Urothelium cell line (cell line): ENCODE data around the gene CASS4.
A peak's percentile ranks its signal among the peaks of the same experiment; 100 is the strongest.

Experiments used
- DNase-seq: peaks from one replicate; pipeline ENCODE4 v3.0.0; 2011; ENCODE audit warnings: low spot score, mixed read lengths
- FAIRE-seq: peaks from 2 replicates; lab custom pipeline; 2011; peaks lifted over from hg19 to GRCh38; lab: Jason Lieb, UNC

CASS4 gene

DNA sequence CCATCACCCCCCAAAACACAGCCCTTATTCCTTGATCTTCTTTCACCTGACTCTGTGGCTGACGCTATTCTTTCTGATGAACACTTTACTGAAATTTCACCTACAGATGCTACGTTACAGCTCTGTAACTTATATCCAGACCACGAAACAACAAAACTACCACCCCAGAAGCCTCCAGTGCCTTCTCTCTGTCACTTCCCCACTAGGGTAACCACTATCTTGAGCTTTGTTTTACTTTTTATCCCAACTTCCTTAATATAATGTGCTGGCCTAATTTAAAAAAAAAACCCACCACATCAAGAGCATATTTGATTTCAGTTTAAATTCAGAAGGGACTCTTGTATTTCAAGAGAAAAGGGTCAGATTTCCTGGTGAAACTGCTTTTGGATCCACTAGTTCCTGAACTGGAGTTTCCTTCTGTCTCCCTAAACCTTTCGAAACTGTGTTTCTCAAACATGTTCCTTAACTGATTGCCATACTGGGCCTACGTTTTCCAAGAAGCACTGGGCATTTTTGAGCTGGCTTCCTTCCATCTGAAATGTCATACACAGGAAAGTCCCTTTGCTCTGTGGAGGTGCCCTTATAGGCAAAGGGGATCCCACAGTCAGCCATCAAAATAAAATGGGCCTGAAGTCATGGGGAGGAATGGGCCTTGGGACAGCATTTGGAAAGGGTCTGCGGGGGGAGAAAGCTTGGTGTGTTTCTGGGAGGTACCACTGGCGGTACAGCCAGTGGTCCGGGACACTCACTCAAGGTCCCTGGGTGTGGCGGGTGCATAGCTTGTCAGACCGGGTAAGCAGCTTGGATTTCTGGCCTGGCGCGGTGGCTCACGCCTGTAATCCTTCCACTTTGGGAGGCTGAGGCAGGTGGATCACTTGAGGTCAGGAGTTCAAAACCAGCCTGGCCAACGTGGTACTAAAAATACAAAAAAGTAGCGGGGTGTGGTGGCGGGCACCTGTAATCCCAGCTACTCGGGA is 30.6 kb downstream of the CASS4 start:
- no peak for DNase-seq
- FAIRE-seq = no peak

DNA sequence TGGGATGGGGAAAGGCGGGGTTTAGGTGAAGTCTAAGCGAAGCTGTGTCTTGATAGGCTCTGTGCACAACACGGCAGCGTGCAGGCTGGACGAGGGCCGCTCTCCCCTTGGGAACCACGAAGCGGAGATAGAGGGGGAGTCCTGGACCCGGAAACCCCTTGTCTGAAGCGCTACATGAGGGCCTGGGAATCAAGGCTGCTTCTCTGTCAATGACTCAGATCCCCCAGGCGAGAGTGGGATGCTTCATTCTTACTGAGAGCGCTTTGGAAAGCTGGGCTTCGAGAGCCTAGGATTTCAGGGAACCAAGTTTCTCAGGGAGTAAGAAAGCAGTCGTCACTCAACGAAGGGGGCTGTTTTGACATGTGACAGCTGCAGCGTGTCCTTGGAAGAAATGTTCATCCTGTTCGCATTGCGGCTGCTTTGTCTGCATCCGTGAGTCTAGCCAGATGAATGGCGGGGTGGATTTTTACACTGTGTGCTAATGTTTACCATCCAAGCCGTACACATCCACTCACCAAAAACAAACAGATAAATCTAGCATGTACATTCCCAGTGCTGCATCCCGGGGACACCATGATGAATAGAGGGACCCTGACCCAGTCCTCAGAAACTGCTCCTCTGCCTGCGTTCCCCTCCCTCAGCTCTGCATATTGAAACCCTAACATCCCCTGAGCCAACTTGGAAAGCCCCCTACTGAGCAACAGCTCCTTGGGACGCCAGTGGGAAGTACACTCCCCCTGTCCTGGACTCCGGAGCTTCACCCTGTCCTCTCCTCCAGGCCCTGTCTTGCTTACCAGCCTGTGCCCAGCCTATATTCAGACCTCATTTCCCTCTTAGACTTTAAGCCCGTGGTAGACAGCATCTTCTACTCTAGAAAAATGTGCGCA is 31.8 kb downstream of the CASS4 start:
- DNase-seq (no peak), FAIRE-seq (no peak)

DNA sequence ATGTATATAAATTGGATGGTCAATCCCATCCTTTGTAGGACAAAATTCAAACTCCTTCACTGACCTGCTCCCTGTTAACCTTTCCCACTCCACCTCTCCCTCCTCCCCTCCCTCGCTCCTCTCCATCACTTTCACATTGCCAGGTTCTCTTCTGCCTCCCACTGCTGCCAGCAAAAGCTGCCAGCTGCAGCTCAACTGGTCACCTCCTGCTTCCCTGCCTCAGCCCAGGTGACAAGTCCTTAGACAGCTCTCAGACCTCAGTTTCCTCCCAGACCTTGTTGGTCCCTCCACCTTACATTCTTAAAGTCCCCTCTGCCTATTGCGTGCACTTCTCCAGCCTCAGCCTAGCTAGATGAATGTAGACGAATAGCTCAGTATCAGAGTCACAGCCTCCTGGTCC is 33.1 kb downstream of the CASS4 start:
- DNase-seq = no peak
- no peak for FAIRE-seq

DNA sequence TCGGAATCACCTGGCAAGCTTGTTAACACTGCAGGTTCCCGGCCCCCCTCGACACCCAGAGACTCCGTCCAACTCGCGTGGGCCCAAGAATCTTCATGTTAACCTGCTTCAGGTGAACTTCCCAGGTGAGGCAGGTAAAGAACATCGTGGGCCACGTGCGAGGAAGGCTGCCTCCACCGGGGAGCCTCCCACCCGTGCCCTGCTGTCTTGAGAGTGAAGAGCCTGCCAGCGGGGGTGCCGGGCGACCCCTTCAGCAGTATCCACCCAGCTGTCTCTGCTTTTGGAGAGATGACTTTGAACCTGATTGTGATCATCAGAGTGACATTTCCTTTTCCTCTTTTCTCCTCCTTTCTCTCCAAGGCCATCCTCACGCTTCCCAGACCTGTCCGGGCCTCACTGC is 33.5 kb downstream of the CASS4 start:
- FAIRE-seq = no peak
- DNase-seq = no peak

DNA sequence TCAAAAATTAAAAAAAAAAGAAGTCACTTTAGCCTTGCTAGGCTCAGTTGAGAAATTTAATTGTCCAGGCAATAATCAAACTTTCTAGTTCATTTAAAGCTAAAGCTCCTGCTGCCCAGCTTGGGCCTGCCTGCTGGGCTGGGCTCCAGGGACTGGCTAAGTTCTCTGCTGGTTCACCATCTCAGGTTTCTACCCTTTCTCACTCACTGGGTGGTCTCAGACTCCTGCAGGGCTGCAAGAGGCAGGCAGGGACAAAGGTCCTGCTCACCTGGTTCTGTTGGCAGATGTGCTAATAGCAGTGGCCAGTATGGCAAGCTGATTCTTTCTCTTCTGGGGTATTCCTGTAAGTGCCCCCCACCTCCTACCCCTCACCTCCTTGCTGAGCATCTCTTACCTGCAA is 35.2 kb downstream of the CASS4 start:
- FAIRE-seq = no peak
- no peak for DNase-seq

DNA sequence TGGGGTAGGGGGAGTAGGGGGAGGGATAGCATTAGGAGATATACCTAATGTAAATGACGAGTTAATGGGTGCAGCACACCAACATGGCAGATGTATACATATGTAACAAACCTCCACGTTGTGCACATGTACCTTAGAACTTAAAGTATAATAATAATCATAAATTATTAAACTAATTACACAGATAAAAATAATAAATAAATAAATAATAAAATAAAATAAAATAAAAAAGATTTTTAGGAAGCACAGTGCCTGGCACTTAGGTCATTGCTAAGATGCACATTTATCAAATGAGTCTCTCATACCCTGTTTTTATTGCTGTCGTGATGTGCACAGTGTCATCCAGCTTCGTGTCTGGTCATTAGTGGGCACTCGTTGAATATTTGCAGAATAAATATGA is 37.4 kb downstream of the CASS4 start:
- FAIRE-seq (no peak), DNase-seq (no peak)

DNA sequence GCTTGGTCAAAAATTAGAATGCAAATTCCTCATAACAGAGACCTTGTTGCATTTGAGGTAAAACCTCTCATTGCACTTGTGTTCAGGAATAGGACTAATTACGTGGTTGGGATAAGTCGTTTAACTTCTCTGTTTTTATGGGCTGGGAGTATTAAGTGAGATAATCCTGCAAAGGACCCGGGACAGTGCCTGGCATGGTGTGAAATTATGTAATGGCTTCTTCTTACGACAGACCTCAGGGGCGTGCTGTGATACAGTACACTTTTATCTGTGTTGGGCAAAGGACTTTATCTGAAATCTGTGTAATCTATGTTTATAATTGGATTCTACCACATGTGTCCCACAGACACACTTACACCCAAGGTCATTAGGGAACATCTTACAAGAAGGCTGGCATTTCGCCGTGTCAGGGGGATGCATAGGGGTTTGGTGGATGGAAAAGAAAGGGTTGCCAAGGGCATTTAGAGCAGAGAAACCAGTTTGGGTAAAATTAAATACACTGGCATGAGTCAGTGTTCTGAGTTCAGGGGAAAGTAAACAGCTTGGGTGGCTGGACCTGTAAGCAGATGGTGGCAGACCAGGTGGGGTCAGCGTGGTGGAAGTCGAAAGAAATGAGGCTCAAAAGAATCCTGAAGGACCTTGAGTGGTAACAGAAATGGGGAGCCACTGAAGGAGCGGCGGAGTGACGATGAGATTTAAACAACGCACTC is 39.2 kb downstream of the CASS4 start:
- DNase-seq (no peak), FAIRE-seq (peak; percentile 40)

DNA sequence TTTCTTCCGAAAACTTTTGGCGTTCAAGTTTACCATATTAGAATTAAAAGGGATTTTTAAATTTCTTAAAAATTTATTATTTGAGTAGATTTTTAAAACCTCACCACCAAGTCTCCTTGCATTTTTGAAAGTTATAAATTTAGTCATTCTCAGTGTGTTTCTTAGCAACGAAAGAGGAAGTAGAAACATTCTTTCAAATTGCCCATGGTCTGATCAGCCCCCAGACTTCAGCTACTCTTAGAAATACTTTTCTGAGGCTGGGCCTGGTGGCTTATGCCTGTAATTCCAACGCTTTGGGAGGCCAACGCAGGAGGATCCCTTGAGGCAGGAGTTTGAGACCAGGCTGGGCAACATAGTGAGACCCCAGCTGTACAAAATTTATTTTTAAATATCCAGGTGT is 41.3 kb downstream of the CASS4 start:
- no peak for FAIRE-seq
- DNase-seq = no peak

DNA sequence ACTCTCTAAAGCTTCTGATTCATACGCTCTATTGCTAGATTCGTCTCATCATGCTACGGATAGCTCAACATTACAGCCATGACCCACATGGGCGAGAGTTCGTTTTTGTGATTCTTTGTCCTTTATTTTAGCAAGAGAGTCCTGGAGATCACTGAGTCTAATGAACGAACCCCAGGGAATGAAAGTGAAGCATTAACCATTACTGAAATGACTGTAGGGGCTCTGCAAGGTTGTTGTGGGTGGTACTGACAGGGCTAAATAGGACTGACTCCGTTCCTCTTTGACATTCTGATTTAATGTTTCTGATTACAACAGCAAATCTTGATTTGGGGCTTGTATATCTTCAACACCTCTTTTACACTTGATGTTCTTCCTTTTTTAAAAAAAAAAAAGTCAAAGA is 42.7 kb downstream of the CASS4 start:
- no peak for DNase-seq
- no peak for FAIRE-seq

DNA sequence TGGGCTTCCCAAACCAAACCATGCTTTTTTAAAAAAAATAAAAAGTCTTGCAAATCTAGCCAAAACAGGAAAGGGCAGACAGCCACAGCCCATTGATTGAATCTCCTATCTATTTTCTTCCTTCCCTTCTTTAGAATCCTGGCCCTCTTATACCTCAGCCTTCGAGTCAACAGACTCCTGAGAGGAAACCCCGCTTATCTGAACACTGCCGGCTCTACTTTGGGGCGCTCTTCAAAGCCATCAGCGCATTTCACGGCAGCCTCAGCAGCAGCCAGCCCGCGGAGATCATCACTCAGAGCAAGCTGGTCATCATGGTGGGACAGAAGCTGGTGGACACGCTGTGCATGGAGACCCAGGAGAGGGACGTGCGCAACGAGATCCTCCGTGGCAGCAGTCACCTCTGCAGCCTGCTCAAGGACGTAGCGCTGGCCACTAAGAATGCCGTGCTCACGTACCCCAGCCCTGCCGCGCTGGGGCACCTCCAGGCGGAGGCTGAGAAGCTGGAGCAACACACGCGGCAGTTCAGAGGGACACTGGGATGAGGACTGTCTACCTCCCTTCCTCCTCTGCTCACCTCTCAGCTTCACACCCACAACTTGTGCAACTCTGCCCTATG is 46.3 kb downstream of the CASS4 start:
- DNase-seq (no peak), FAIRE-seq (peak; percentile 61)

DNA sequence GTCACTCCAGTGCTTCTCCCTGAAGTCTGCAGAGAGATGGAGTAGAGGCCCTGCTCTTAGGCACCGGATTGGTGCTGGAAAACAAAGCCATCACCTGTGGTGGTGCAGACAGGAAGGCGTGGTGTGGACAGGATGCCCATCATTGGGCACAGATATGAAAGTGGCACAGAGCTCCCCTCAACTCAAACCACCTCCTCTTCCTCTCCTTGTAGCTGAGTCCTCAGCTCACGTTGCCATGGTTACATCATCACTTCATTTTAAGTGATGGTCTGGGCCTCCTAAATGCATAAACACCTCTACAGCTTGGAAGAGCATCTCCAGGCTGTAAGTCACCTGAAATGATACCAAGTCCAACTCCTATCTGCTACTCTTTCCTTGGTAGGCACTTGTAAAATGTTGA is 48.4 kb downstream of the CASS4 start:
- FAIRE-seq (no peak), DNase-seq (no peak)

DNA sequence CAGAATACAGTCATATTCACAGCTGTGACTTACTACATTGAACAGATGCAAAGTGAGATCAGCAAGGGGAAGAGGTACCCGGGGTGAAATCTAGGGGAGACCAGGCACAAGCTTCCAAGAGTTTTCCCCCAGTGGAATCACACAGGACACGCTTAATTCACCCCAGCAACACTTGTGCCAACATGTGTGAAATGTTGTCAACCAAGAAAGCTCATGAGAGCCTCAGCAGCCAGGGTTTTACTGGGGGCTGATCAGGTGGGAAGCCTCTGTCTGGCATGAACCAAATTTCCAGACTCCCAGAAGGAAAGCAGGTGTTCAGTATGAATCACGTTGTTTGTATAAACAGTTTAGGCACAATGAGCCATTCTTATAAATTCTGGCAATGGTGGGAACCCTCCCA is 49.5 kb downstream of the CASS4 start:
- DNase-seq = no peak

DNA sequence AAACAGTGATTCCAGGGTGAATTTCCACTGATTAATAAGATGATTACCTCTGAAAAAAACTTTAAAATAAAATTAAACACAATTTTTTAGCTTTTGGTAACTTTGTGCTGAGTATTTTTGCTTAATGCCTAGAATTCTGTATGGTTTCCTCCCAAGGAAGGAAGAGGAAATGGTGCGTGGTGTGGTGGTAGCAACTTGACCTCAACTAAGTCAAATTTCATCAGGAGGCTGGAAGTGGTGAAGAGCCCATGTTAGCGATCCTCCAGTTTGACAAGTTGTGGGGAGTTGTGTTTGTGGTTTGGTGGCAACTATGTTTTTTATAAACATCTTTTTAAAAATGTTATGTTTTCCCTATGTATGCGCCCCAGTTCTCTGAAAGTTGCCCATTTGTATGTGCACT is 51.4 kb downstream of the CASS4 start:
- FAIRE-seq (no peak), DNase-seq (no peak)

More for the DNA sequence above, 49.5 kb downstream of the CASS4 start:
- FAIRE-seq = no peak

DNA sequence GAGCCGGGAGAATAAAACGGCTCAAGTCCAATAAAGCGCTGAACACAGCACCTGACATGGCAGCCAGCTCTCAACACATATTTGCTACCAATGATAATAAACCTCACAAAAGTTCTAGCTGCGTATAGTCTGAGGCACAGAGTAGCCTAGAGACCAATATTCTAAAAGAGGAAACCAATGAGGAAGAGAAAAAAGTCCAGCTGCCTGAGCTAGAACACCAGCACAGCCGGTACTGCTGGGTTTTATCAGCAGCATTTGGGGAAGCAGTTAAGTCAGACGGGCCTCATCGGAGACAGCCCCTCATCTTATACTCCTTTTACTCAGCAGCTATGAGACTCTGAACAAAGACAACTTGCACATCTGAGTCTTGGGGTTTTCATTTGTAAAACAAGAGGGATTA is 53.9 kb downstream of the CASS4 start:
- FAIRE-seq (no peak), DNase-seq (no peak)

DNA sequence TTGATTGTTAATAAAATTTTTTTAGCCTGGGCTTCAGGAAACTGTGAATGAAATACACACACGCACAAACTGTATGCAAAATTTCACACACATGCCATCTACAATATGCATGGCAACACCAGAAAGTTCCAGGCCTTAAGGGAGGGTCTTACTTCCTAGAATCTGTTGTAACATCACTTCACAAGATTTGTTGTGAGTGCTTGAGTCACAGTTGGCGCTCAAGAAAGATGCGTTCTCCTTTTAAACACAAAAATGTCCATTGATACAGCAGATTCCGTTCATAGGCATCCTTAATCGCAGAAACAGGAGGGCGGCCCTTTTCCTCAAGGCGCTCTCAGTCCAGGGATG is 55.9 kb downstream of the CASS4 start:
- FAIRE-seq (no peak), DNase-seq (no peak)

DNA sequence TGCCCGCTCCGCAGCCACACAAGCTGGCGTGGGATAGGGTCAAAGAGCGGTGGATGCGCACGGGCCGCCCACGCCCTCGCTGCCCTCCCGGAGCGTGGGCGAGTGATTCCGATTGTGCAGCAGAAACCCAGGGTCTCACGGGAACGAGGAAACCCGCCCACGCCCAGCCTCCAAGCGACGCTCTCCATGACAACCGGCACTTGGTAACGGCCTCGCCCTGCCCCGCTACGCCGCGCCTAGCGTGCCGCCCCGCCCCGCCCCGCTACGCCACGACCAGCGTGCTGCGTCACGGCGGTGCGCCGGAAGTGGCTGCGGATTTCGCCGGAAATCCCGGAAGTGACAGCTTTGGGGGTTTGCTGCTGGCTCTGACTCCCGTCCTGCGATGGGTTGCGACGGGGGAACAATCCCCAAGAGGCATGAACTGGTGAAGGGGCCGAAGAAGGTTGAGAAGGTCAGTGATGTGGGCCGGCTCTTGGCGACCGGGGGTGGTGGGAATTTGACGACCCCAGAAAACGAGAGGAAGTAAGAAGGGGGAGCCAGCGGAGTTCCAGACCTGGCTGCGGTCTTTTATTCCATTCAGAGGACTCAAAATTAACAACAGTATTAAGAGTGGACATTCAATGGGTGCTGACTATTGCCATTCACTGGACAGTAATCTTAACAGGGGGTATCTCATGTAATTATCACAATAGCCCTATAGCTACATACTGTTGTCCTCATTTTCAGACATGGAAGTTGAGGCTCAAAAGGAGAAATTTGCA is 56.4 kb downstream of the CASS4 start, which contains the start of gene RTF2:
TSS of gene RTF2 (plus strand) at position 312 of the 761 bp plus-strand sequence. CDS start at position 383, 71 bp downstream.
- DNase-seq (peak; percentile 99), FAIRE-seq (peak; percentile 97)

DNA sequence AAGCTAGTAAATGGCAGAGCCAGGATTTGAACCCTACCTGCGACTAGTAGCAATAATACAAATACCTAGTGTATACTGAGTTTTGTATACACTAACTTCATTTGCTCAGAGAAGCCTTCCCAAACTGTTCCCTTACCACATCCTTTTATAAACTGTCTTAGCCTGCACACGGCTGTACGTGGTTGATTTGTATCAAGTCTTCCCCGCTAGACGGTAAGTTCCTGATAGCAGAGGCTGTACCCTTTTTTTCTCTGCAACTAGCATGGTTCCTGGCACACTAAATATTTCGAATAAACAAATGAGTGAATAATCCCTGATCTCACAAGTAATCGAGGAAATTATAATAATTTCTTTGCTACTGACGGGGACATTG is 57.0 kb downstream of the CASS4 start:
- FAIRE-seq (no peak), DNase-seq (no peak)

DNA sequence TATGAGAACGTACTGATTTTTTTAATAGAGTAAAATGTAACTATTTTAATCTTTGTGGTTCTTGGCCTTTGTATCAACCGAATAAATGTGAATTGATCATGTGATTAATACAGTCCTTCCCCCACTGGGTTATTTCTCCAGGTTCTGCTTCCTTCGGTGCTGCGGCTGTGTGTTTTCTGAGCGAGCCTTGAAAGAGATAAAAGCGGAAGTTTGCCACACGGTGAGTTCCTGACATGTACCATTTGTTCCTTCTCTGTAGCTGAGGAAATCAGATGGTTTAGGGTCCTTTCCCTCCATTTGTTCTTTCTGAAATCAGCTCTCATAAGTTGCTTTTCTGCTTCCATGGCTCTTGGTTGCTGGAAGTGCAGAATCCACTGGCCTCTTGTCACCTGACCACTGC is 71.9 kb downstream of the CASS4 start:
- no peak for FAIRE-seq

DNA sequence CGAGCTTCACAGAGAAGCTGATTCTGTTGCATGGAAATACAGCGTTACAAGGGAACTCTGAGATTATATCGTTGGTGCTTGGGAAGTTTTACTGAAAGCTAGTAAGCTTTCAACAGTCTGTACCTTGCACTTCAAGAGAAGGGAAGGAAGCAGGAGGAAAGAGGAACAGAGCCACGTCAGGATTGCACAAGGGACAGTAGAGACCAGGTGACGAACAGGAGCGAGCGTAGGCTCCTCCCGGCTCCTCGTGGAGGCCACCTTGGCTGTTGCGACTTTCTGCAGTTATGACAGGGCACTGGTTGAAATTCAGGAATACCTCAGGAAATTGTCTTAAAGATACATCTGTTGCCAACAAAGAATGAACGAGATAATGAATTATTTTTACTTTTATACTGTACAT is 75.2 kb downstream of the CASS4 start:
- FAIRE-seq (no peak), DNase-seq (no peak)

More for the DNA sequence above, 71.9 kb downstream of the CASS4 start:
- DNase-seq = no peak

DNA sequence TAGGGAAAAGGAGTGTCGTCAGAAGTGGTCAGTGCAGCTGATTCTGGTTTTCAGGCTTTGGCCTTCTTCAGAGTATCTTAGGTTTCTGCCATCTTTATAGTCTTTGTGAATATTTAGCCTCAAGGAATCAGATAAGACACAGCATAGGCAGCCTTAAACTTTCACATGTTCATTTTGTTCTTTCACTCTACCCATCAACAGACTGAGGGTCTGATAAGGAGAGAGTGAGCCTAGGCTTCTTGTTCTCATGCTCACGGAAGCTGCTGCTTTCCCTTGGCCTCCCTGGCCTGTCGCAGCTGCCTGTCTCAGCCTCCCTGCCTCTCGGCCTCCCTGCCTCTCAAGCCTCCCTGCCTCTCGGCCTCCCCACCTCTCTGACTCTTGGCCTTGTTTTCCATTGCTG is 76.5 kb downstream of the CASS4 start:
- DNase-seq = no peak
- FAIRE-seq = no peak
